ENCODE data around the gene TBL3. TPM values are rescaled to one million over a fixed set of nuclear protein-coding genes. Genes with fewer than 3 reads are reported as not detected.
A peak's percentile ranks its signal among the peaks of the same experiment; 100 is the strongest.

Gene TBL3
- total and polyA plus RNA-seq, 9 of the 15 experiments (the other 6 are each of a cell fraction or from before 2014, with no cell fraction given), result 0.97 to 117 (median 24.5) TPM

DNA sequence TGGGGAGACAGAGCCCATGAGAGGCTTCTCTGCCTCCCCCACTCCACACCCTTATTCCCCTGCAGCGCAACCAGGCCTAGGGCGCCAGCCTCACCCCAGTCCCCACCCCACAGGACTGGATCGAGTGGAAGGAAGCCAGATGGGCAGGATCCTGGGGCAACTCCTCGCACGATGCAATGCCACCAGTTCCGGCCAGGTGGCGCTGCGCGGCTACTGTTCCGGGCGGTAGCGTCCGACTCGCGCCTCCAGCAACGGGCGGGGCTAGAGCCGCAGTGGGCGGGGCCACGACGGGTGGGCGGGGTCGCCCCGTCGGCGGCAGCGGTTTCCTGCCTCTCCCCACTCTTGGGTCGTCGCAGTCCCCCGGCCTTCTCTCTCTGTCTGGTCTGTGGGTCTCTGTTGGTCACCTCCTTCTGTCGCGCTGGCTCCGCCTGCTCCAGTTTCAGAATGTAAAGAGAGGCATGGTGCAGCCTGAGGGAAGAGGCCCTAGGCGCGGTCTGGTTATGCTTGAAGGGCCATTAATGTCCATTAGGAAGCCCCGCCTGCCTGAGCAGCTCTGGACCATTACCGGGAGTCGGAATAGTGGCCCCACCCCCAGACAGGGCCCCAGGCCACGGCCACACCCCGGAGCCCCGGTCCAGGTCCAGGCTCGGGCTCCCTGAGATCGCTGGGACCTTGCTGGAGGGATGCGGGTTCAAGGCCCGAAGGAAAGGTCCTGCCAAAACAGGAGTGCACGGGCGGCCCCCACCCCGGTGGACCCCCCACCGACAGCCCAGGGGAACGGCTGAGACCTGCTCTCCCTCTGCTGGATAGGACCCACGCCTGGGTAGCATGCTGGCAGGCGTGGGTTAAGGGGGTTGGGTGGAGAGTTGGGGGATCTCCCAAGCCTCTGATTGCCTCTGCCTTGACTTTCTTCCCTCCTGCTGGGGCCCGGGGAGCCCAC, 51.5 kb downstream of the TBL3 start (continued):
- TF ChIP-seq, protein P1, sequence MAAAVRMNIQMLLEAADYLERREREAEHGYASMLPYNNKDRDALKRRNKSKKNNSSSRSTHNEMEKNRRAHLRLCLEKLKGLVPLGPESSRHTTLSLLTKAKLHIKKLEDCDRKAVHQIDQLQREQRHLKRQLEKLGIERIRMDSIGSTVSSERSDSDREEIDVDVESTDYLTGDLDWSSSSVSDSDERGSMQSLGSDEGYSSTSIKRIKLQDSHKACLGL (CRISPR knock-in tag; IDR thresholded peaks at IDR 0.05; ENCODE audit: borderline replicate concordance, poor library complexity, severe bottlenecking), result no peak
- TF ChIP-seq MAFF (IDR thresholded peaks at IDR 0.05; ENCODE audit: low read length) (no peak), SREBF2 (CRISPR knock-in tag; IDR thresholded peaks at IDR 0.05) (no peak), ARNT (IDR thresholded peaks at IDR 0.05) (no peak), RFX5 (IDR thresholded peaks at IDR 0.05; ENCODE audit: low read depth, low read length) (peak; percentile 25; the same call in 1 of the 2 replicates), FOXM1 (IDR thresholded peaks at IDR 0.05; ENCODE audit: low read depth) (no peak), FOXM1 (CRISPR knock-in tag; IDR thresholded peaks at IDR 0.05; ENCODE audit: low read depth) (no peak), ZSCAN32 (CRISPR knock-in tag; IDR thresholded peaks at IDR 0.05) (no peak), HSF4 (CRISPR knock-in tag; IDR thresholded peaks at IDR 0.05; ENCODE audit: borderline replicate concordance) (no peak), ZNF766 (CRISPR knock-in tag; conservative IDR thresholded peaks at IDR 0.05) (no peak), ZNF121 (CRISPR knock-in tag; conservative IDR thresholded peaks at IDR 0.05) (no peak)
- TF ChIP-seq, protein P2, sequence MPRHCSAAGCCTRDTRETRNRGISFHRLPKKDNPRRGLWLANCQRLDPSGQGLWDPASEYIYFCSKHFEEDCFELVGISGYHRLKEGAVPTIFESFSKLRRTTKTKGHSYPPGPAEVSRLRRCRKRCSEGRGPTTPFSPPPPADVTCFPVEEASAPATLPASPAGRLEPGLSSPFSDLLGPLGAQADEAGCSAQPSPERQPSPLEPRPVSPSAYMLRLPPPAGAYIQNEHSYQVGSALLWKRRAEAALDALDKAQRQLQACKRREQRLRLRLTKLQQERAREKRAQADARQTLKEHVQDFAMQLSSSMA (CRISPR knock-in tag; IDR thresholded peaks at IDR 0.05), result no peak
- TF ChIP-seq, protein P3, sequence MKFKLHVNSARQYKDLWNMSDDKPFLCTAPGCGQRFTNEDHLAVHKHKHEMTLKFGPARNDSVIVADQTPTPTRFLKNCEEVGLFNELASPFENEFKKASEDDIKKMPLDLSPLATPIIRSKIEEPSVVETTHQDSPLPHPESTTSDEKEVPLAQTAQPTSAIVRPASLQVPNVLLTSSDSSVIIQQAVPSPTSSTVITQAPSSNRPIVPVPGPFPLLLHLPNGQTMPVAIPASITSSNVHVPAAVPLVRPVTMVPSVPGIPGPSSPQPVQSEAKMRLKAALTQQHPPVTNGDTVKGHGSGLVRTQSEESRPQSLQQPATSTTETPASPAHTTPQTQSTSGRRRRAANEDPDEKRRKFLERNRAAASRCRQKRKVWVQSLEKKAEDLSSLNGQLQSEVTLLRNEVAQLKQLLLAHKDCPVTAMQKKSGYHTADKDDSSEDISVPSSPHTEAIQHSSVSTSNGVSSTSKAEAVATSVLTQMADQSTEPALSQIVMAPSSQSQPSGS (CRISPR knock-in tag; IDR thresholded peaks at IDR 0.05), result no peak
- TF ChIP-seq, protein P4, sequence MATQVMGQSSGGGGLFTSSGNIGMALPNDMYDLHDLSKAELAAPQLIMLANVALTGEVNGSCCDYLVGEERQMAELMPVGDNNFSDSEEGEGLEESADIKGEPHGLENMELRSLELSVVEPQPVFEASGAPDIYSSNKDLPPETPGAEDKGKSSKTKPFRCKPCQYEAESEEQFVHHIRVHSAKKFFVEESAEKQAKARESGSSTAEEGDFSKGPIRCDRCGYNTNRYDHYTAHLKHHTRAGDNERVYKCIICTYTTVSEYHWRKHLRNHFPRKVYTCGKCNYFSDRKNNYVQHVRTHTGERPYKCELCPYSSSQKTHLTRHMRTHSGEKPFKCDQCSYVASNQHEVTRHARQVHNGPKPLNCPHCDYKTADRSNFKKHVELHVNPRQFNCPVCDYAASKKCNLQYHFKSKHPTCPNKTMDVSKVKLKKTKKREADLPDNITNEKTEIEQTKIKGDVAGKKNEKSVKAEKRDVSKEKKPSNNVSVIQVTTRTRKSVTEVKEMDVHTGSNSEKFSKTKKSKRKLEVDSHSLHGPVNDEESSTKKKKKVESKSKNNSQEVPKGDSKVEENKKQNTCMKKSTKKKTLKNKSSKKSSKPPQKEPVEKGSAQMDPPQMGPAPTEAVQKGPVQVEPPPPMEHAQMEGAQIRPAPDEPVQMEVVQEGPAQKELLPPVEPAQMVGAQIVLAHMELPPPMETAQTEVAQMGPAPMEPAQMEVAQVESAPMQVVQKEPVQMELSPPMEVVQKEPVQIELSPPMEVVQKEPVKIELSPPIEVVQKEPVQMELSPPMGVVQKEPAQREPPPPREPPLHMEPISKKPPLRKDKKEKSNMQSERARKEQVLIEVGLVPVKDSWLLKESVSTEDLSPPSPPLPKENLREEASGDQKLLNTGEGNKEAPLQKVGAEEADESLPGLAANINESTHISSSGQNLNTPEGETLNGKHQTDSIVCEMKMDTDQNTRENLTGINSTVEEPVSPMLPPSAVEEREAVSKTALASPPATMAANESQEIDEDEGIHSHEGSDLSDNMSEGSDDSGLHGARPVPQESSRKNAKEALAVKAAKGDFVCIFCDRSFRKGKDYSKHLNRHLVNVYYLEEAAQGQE (IDR thresholded peaks at IDR 0.05; ENCODE audit: borderline replicate concordance), result peak; percentile 89
- TF ChIP-seq, protein P4 (CRISPR knock-in tag; IDR thresholded peaks at IDR 0.05; ENCODE audit: low read depth), result no peak
- TF ChIP-seq, protein P5, sequence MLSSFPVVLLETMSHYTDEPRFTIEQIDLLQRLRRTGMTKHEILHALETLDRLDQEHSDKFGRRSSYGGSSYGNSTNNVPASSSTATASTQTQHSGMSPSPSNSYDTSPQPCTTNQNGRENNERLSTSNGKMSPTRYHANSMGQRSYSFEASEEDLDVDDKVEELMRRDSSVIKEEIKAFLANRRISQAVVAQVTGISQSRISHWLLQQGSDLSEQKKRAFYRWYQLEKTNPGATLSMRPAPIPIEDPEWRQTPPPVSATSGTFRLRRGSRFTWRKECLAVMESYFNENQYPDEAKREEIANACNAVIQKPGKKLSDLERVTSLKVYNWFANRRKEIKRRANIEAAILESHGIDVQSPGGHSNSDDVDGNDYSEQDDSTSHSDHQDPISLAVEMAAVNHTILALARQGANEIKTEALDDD (IDR thresholded peaks at IDR 0.05), result no peak
